HEK293 (cell line): ENCODE data around the gene BIRC5.
A peak's percentile ranks its signal among the peaks of the same experiment; 100 is the strongest.

Experiments used
- CTCF ChIA-PET: fragments of 350-600 bp; formaldehyde crosslinking; extraction: SDS; loops from one replicate; lab custom pipeline; 2021; ENCODE audit warnings: antibody characterized with exemption; lab: Yijun Ruan, JAX
- POLR2A ChIA-PET: fragments of 300-600 bp; formaldehyde crosslinking; extraction: SDS; loops from one replicate; lab custom pipeline; 2020; ENCODE audit warnings: antibody characterized with exemption, inconsistent platforms; lab: Yijun Ruan, JAX
- H3K27ac ChIP-seq: fragments of 200-500 bp; sonication (Bioruptor generic); 2 replicates; pipeline ENCODE4 v1.5.1; 2014; ENCODE audit warnings: low read depth, low read length, control low read depth, inconsistent platforms; ENCODE audit errors: extremely low read depth
- H3K36me3 ChIP-seq, 2 experiments: fragments of 200-500 bp in 1 of 2; sonication (Bioruptor generic) in 1 of 2; 1 replicate in 1 of 2; 2 replicates in 1 of 2; pipeline ENCODE4 v1.5.1; 2014 to 2017; ENCODE audit warnings: inconsistent platforms in 2 of 2, low read length in 2 of 2; ENCODE audit not compliant: control insufficient read depth in 2 of 2, insufficient read depth in 1 of 2
- H3K4me1 ChIP-seq: fragments of 200-500 bp; sonication (Bioruptor generic); 2 replicates; pipeline ENCODE4 v1.5.1; 2014; ENCODE audit warnings: mild to moderate bottlenecking, low read length, inconsistent platforms; ENCODE audit not compliant: control insufficient read depth, insufficient read depth
- H3K4me3 ChIP-seq: 2 replicates; pipeline ENCODE4 v1.5.1; 2011; ENCODE audit warnings: low read depth, mild to moderate bottlenecking, control low read depth, low read length, moderate library complexity
- H3K9me3 ChIP-seq: fragments of 200-500 bp; sonication (Bioruptor generic); 2 replicates; pipeline ENCODE4 v1.5.1; 2014; ENCODE audit warnings: low read depth, low read length, inconsistent platforms; ENCODE audit not compliant: control insufficient read depth, insufficient read depth
- GLI2 ChIP-seq: fragments of 450-650 bp; formaldehyde crosslinking; IDR thresholded peaks from 2 replicates; pipeline ENCODE4; 2017; ENCODE audit warnings: missing biosample characterization, missing genetic modification characterization, low read depth, borderline replicate concordance
- GLIS1 ChIP-seq: fragments of 450-650 bp; formaldehyde crosslinking; IDR thresholded peaks from 2 replicates; pipeline ENCODE4 v1.5.1; 2016; ENCODE audit warnings: missing biosample characterization, missing genetic modification characterization
- GLIS2 ChIP-seq: fragments of 450-650 bp; formaldehyde crosslinking; IDR thresholded peaks from 2 replicates; pipeline ENCODE4 v1.5.1; 2016; ENCODE audit warnings: missing biosample characterization, missing genetic modification characterization
- KLF1 ChIP-seq: fragments of 450-650 bp; formaldehyde crosslinking; IDR thresholded peaks from 2 replicates; pipeline ENCODE4 v1.5.1; 2016; ENCODE audit warnings: missing biosample characterization, missing genetic modification characterization
- SCRT2 ChIP-seq: fragments of 450-650 bp; formaldehyde crosslinking; IDR thresholded peaks from 2 replicates; pipeline ENCODE4 v1.5.1; 2016; ENCODE audit warnings: missing biosample characterization, missing genetic modification characterization
- ZBTB1 ChIP-seq: fragments of 450-650 bp; formaldehyde crosslinking; IDR thresholded peaks from 2 replicates; pipeline ENCODE4 v1.5.1; 2016; ENCODE audit warnings: missing biosample characterization, missing genetic modification characterization
- ZBTB48 ChIP-seq: fragments of 450-650 bp; formaldehyde crosslinking; IDR thresholded peaks from 2 replicates; pipeline ENCODE4 v1.5.1; 2016; ENCODE audit warnings: missing biosample characterization, missing genetic modification characterization
- ZFHX2 ChIP-seq: fragments of 450-650 bp; formaldehyde crosslinking; conservative IDR thresholded peaks from 2 replicates; pipeline ENCODE4 v1.5.1; 2016; ENCODE audit warnings: missing biosample characterization, missing genetic modification characterization
- ZIC2 ChIP-seq: fragments of 450-650 bp; formaldehyde crosslinking; IDR thresholded peaks from 2 replicates; pipeline ENCODE4 v1.5.1; 2016; ENCODE audit warnings: missing biosample characterization, missing genetic modification characterization
- ZNF121 ChIP-seq: fragments of 450-650 bp; formaldehyde crosslinking; IDR thresholded peaks from 2 replicates; pipeline ENCODE4 v1.5.1; 2016; ENCODE audit warnings: missing biosample characterization, missing genetic modification characterization
- ZNF16 ChIP-seq: fragments of 450-650 bp; formaldehyde crosslinking; IDR thresholded peaks from 2 replicates; pipeline ENCODE4 v1.5.1; 2016; ENCODE audit warnings: low read depth, missing biosample characterization, missing genetic modification characterization
- ZNF202 ChIP-seq: fragments of 450-650 bp; formaldehyde crosslinking; IDR thresholded peaks from 2 replicates; pipeline ENCODE4 v1.5.1; 2016; ENCODE audit warnings: missing biosample characterization, missing genetic modification characterization, borderline replicate concordance
- ZNF211 ChIP-seq: fragments of 450-650 bp; formaldehyde crosslinking; IDR thresholded peaks from 2 replicates; pipeline ENCODE4 v1.5.1; 2016; ENCODE audit warnings: low read depth, missing biosample characterization, missing genetic modification characterization
- ZNF214 ChIP-seq: fragments of 450-650 bp; formaldehyde crosslinking; IDR thresholded peaks from 2 replicates; pipeline ENCODE4 v1.5.1; 2017; ENCODE audit warnings: missing biosample characterization, mild to moderate bottlenecking, missing genetic modification characterization, borderline replicate concordance
- ZNF24 ChIP-seq: fragments of 450-650 bp; formaldehyde crosslinking; IDR thresholded peaks from 2 replicates; pipeline ENCODE4 v1.5.1; 2016; ENCODE audit warnings: missing biosample characterization, missing genetic modification characterization
- ZNF335 ChIP-seq: fragments of 450-650 bp; formaldehyde crosslinking; conservative IDR thresholded peaks from 2 replicates; pipeline ENCODE4 v1.5.1; 2016; ENCODE audit warnings: missing biosample characterization, missing genetic modification characterization
- ZNF341 ChIP-seq: fragments of 450-650 bp; formaldehyde crosslinking; IDR thresholded peaks from 2 replicates; pipeline ENCODE4; 2016; ENCODE audit warnings: low read depth, missing biosample characterization, missing genetic modification characterization
- ZNF621 ChIP-seq: fragments of 450-650 bp; formaldehyde crosslinking; IDR thresholded peaks from 2 replicates; pipeline ENCODE4 v1.5.1; 2017; ENCODE audit warnings: missing biosample characterization, missing genetic modification characterization
- ZNF629 ChIP-seq: fragments of 450-650 bp; formaldehyde crosslinking; IDR thresholded peaks from 2 replicates; pipeline ENCODE4 v1.5.1; 2017; ENCODE audit warnings: missing biosample characterization, missing genetic modification characterization
- ZNF677 ChIP-seq: fragments of 450-650 bp; IDR thresholded peaks from 2 replicates; pipeline ENCODE4 v1.5.0; 2018; ENCODE audit warnings: missing biosample characterization, mild to moderate bottlenecking, missing genetic modification characterization, moderate library complexity
- ZNF747 ChIP-seq: fragments of 450-650 bp; formaldehyde crosslinking; IDR thresholded peaks from 2 replicates; pipeline ENCODE4 v1.5.1; 2016; ENCODE audit warnings: missing biosample characterization, missing genetic modification characterization
- ZNF76 ChIP-seq: fragments of 450-650 bp; formaldehyde crosslinking; IDR thresholded peaks from 2 replicates; pipeline ENCODE4; 2016; ENCODE audit warnings: low read depth, missing biosample characterization, missing genetic modification characterization, borderline replicate concordance
- ZNF776 ChIP-seq: fragments of 450-650 bp; formaldehyde crosslinking; IDR thresholded peaks from 2 replicates; pipeline ENCODE4 v1.5.0; 2017; ENCODE audit warnings: missing biosample characterization, missing genetic modification characterization, borderline replicate concordance
- TF ChIP-seq, protein P1 (sequence below): fragments of 450-650 bp; formaldehyde crosslinking; IDR thresholded peaks from 2 replicates; pipeline ENCODE4 v1.5.1; 2016; ENCODE audit warnings: missing biosample characterization, missing genetic modification characterization, borderline replicate concordance
- TF ChIP-seq, protein P2 (sequence below): fragments of 450-650 bp; formaldehyde crosslinking; IDR thresholded peaks from 2 replicates; pipeline ENCODE4 v1.5.1; 2017; ENCODE audit warnings: missing biosample characterization, missing genetic modification characterization
- TF ChIP-seq, protein P3 (sequence below): fragments of 450-650 bp; IDR thresholded peaks from 2 replicates; pipeline ENCODE4 v1.5.1; 2018; ENCODE audit warnings: missing biosample characterization, missing genetic modification characterization
- TF ChIP-seq, protein P4 (sequence below): fragments of 450-650 bp; formaldehyde crosslinking; IDR thresholded peaks from 2 replicates; pipeline ENCODE4 v1.5.1; 2016; ENCODE audit warnings: missing biosample characterization, missing genetic modification characterization

BIRC5 gene

DNA sequence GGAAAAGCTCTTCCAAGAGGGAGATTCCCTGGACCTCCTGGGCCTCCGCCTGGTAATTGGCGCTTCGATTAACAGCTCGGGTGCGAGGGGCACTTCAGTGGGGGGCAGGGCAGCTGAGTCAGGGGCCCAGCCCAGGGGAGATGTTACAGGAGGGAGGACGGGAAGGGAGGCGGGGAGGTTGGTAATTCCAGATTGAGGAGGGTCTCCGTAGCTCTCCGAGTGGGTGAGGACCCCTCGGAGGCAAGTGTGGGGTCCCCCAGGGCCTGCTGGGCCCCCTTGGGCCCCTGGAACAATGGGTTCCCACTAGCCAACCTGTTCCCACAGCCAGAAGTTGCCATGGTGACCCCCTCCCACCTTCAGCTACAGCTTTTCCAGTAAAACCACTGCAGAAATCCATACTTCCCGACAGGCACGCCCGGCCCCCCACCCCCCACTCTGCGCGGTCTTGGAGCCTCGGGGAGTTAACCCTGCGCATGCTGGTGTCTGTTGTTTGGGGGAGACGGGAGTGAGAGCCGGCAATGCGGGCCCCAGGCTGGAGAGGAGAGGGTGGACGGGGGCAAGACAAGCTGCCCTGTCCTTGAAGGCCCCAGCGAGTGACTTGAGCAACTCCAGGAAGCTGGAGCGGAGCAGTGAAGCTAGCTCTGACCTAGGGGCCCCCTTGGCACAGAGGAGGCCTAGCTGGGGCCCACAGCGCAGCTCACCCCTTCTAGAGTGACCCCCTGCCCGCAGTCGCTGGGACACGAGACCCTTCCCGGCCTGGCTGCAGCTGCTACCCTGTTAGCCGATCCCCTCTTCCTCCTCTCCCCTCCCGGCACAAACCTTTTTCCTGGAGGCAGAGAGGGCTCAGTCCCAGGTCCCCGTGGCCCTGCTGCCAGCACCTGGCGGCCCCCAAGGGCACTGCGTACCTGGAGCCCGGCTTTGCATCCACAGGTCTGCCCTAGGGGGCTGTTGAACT, 55.2 kb downstream of the BIRC5 start:
- H3K27ac ChIP-seq, result no peak overlapping the region
- no peak overlapping the region for H3K4me3 ChIP-seq
- POLR2A ChIA-PET, result interaction anchor here (1.2 kb wide), 1 partner anchor 14 kb away, joined by 5 read pairs; no protein-coding TSS in a partner anchor
- H3K4me1 ChIP-seq, result peaks cover 8% of the 10 kb centered on the region; the same call in 1 of the 2 replicates
- CTCF ChIA-PET, result interaction anchor here (0.6 to 3.2 kb wide), 7 partner anchors 12 to 249 kb away, joined by 3 to 22 read pairs (median 3); no protein-coding TSS in a partner anchor
- no peaks in the 10 kb centered on the region for H3K36me3 ChIP-seq
- H3K9me3 ChIP-seq, result no peaks in the 10 kb centered on the region
- TF ChIP-seq GLIS2 (peak; percentile 81), ZNF202 (tag by site-specific recombination) (no peak), ZNF121 (tag by site-specific recombination) (no peak), ZFHX2 (tag by site-specific recombination) (peak; percentile 26; the same call in 1 of the 2 replicates), ZNF16 (tag by site-specific recombination) (no peak), ZBTB48 (tag by site-specific recombination) (no peak), ZNF335 (tag by site-specific recombination) (0 out of 2 replicates have a peak, but pooled peaks have one; percentile 25), KLF1 (tag by site-specific recombination) (no peak), ZNF621 (tag by site-specific recombination) (no peak), ZBTB1 (no peak), ZNF629 (no peak), GLIS1 (tag by site-specific recombination) (peak; percentile 96), ZNF76 (tag by site-specific recombination) (no peak; the same call in 1 of the 2 replicates), ZNF341 (tag by site-specific recombination) (peak; percentile 71), GLI2 (tag by site-specific recombination) (no peak), ZNF214 (tag by site-specific recombination) (no peak), SCRT2 (tag by site-specific recombination) (0 out of 2 replicates have a peak, but pooled peaks have one; percentile 17), ZNF24 (tag by site-specific recombination) (no peak), ZNF776 (tag by site-specific recombination) (no peak), ZNF211 (no peak), ZIC2 (tag by site-specific recombination) (peak; percentile 83), ZNF747 (tag by site-specific recombination) (no peak), ZNF677 (tag by site-specific recombination) (no peak)
- TF ChIP-seq, protein P1, sequence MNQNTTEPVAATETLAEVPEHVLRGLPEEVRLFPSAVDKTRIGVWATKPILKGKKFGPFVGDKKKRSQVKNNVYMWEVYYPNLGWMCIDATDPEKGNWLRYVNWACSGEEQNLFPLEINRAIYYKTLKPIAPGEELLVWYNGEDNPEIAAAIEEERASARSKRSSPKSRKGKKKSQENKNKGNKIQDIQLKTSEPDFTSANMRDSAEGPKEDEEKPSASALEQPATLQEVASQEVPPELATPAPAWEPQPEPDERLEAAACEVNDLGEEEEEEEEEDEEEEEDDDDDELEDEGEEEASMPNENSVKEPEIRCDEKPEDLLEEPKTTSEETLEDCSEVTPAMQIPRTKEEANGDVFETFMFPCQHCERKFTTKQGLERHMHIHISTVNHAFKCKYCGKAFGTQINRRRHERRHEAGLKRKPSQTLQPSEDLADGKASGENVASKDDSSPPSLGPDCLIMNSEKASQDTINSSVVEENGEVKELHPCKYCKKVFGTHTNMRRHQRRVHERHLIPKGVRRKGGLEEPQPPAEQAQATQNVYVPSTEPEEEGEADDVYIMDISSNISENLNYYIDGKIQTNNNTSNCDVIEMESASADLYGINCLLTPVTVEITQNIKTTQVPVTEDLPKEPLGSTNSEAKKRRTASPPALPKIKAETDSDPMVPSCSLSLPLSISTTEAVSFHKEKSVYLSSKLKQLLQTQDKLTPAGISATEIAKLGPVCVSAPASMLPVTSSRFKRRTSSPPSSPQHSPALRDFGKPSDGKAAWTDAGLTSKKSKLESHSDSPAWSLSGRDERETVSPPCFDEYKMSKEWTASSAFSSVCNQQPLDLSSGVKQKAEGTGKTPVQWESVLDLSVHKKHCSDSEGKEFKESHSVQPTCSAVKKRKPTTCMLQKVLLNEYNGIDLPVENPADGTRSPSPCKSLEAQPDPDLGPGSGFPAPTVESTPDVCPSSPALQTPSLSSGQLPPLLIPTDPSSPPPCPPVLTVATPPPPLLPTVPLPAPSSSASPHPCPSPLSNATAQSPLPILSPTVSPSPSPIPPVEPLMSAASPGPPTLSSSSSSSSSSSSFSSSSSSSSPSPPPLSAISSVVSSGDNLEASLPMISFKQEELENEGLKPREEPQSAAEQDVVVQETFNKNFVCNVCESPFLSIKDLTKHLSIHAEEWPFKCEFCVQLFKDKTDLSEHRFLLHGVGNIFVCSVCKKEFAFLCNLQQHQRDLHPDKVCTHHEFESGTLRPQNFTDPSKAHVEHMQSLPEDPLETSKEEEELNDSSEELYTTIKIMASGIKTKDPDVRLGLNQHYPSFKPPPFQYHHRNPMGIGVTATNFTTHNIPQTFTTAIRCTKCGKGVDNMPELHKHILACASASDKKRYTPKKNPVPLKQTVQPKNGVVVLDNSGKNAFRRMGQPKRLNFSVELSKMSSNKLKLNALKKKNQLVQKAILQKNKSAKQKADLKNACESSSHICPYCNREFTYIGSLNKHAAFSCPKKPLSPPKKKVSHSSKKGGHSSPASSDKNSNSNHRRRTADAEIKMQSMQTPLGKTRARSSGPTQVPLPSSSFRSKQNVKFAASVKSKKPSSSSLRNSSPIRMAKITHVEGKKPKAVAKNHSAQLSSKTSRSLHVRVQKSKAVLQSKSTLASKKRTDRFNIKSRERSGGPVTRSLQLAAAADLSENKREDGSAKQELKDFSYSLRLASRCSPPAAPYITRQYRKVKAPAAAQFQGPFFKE (tag by site-specific recombination), result no peak
- TF ChIP-seq, protein P2, sequence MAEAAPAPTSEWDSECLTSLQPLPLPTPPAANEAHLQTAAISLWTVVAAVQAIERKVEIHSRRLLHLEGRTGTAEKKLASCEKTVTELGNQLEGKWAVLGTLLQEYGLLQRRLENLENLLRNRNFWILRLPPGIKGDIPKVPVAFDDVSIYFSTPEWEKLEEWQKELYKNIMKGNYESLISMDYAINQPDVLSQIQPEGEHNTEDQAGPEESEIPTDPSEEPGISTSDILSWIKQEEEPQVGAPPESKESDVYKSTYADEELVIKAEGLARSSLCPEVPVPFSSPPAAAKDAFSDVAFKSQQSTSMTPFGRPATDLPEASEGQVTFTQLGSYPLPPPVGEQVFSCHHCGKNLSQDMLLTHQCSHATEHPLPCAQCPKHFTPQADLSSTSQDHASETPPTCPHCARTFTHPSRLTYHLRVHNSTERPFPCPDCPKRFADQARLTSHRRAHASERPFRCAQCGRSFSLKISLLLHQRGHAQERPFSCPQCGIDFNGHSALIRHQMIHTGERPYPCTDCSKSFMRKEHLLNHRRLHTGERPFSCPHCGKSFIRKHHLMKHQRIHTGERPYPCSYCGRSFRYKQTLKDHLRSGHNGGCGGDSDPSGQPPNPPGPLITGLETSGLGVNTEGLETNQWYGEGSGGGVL (tag by site-specific recombination), result 0 out of 2 replicates have a peak, but pooled peaks have one; percentile 24
- TF ChIP-seq, protein P3, sequence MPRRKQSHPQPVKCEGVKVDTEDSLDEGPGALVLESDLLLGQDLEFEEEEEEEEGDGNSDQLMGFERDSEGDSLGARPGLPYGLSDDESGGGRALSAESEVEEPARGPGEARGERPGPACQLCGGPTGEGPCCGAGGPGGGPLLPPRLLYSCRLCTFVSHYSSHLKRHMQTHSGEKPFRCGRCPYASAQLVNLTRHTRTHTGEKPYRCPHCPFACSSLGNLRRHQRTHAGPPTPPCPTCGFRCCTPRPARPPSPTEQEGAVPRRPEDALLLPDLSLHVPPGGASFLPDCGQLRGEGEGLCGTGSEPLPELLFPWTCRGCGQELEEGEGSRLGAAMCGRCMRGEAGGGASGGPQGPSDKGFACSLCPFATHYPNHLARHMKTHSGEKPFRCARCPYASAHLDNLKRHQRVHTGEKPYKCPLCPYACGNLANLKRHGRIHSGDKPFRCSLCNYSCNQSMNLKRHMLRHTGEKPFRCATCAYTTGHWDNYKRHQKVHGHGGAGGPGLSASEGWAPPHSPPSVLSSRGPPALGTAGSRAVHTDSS (tag by site-specific recombination), result no peak
- TF ChIP-seq, protein P4, sequence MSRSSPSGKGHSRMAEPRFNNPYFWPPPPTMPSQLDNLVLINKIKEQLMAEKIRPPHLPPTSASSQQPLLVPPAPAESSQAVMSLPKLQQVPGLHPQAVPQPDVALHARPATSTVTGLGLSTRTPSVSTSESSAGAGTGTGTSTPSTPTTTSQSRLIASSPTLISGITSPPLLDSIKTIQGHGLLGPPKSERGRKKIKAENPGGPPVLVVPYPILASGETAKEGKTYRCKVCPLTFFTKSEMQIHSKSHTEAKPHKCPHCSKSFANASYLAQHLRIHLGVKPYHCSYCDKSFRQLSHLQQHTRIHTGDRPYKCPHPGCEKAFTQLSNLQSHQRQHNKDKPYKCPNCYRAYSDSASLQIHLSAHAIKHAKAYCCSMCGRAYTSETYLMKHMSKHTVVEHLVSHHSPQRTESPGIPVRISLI, result no peak
